ENCODE data around the gene INMT.

DNA sequence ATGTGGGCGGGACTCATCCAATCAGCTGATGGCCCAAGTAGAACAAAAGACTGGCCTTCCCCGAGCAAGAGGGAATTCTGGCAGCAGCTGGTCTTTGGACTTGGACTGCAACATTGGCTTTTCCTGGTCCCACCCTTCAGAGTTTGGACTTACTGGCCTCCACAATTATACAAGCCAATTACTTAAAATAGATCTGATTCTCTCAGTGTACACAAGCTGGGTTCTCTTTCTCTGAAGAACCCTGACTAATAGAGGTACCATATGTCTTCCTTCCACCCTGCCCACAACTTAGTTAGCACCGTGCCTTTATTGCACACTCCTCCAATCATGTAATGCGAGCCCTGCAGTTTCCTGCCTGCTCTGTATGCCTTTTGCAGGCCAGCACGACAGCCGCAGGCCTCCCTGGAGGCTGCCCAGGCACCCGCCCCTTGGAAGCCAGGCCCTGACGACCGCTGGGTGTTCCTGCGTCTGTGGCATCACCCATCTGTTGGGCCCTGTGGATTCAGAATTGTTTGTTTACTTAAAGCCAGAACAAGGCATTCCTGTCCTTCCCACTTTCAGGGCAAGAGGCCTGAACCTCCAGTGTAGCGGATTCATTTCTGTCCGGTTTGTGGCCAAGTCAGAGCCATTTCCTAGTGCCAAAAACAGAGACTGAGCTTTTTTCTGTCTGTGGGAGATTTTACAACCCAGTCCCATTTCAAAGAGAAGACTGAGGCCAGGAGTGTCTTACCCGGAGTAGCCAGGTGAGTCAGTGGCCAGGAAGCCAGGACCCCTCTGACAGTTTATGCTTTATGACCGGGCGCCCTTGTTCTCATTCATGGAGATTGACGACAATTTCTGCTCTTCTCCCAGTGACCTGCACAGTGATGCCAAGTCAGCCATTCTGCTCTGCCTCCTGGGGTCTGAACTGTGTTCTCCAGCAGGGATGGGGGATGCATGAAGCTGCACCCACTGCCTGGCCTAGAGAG is 968 bp upstream of the INMT start:
- TF ChIP-seq CTCF (conservative IDR thresholded peaks at IDR 0.05; ENCODE audit: low read length) (no peak), EZH2phosphoT487 (IDR thresholded peaks at IDR 0.05; ENCODE audit: borderline replicate concordance) (no peak)
